HG03045 (cell line): ENCODE results near the gene CTCFL.
"Not testable (repeated sequence)": the region's sequence is repeated elsewhere in the genome, so short reads cannot be mapped to it uniquely, and the experiment has no call there.

Source experiments
- ATAC-seq: cut with Tn5 transposase; IDR thresholded peaks from one replicate; pipeline ENCODE4 v1.9.1; 2021; ENCODE audit warnings: mild to moderate bottlenecking, moderate library complexity; ENCODE audit not compliant: unreplicated experiment

Gene CTCFL

GRCh38 chr20:57511709-57512108 lies 13.2 kb downstream of the CTCFL start:
- ATAC-seq, result not testable (repeated sequence)

- no peak for ATAC-seq
Measured at GRCh38 chr20:57509665-57510237, 15.2 kb downstream of the CTCFL start.

- no peak for ATAC-seq
Measured at GRCh38 chr20:57508831-57509230, 16.1 kb downstream of the CTCFL start.

- no peak for ATAC-seq
Measured at GRCh38 chr20:57508381-57508780, 16.6 kb downstream of the CTCFL start.

GRCh38 chr20:57507477-57507876 lies 17.5 kb downstream of the CTCFL start:
- no peak for ATAC-seq

- ATAC-seq, result no peak
Measured at GRCh38 chr20:57505979-57506378, 19.0 kb downstream of the CTCFL start.

- no peak for ATAC-seq
Measured at GRCh38 chr20:57504411-57504810, 20.5 kb downstream of the CTCFL start.

- no peak for ATAC-seq
Measured at GRCh38 chr20:57503035-57503658, 21.8 kb downstream of the CTCFL start.

GRCh38 chr20:57502336-57502700 lies 22.6 kb downstream of the CTCFL start:
- no peak for ATAC-seq

GRCh38 chr20:57501461-57502335 lies 23.2 kb downstream of the CTCFL start:
- no peak for ATAC-seq

- no peak for ATAC-seq
Measured at GRCh38 chr20:57500962-57501361, 24.0 kb downstream of the CTCFL start.

GRCh38 chr20:57500235-57500634 lies 24.7 kb downstream of the CTCFL start:
- ATAC-seq, result no peak

- ATAC-seq, result no peak
Measured at GRCh38 chr20:57499676-57500075, 25.3 kb downstream of the CTCFL start.

- ATAC-seq, result no peak
Measured at GRCh38 chr20:57498425-57499400, 26.2 kb downstream of the CTCFL start.

- no peak for ATAC-seq
Measured at GRCh38 chr20:57496592-57496991, 28.3 kb downstream of the CTCFL start.

- no peak for ATAC-seq
Measured at GRCh38 chr20:57495978-57496377, 29.0 kb downstream of the CTCFL start.

- ATAC-seq, result no peak
Measured at GRCh38 chr20:57493091-57493615, 31.8 kb downstream of the CTCFL start.

- no peak for ATAC-seq
Measured at GRCh38 chr20:57491373-57491772, 33.6 kb downstream of the CTCFL start.

GRCh38 chr20:57488277-57488676 lies 36.7 kb downstream of the CTCFL start:
- ATAC-seq, result not testable (repeated sequence)

GRCh38 chr20:57485770-57486169 lies 39.2 kb downstream of the CTCFL start:
- ATAC-seq, result no peak

GRCh38 chr20:57484772-57485171 lies 40.2 kb downstream of the CTCFL start:
- no peak for ATAC-seq
